HG03442 (cell line): ENCODE results near the gene MAPK1.

ENCODE experiments used
- ATAC-seq: cut with Tn5 transposase; IDR thresholded peaks from one replicate; pipeline ENCODE4 v1.9.1; 2021; ENCODE audit warnings: mild to moderate bottlenecking, moderate library complexity; ENCODE audit not compliant: unreplicated experiment

The MAPK1 gene

DNA sequence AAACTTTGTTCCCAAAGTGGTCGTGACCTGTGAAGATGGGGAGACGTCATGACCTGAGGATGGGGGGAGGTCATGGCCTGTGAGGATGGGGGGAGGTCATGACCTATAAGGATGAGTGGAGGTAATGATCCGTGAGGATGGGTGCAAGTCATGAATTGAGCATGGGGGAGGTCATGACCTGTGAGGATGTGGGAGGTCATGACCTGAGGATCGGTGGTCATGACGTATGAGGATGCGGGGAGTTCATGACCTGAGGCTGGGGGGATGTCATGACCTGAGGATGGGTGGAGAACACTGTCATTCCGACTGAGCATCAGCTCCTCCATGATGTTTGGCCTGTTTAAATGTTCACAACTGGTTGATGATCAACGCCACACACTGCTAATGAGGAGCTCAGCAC is 157.8 kb downstream of the MAPK1 start:
- ATAC-seq: no peak

DNA sequence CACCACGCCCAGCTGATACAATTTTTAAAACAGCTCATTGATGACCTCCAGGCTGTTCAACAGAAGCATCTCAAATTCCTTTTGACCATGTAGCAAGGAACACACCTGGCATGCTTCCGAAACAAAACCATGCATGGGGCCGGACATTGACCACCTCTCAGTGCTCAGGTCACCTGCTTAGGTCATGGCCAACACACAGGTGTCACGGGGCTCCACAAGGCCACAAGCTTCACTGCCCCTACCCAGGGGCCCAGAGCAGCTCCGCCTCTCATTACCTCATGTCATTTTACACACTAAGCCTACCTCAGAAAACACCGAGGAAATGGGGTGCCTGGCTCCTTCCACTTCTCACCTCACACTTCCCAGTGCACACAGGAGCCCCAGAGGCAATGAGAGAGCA is 158.5 kb downstream of the MAPK1 start:
- ATAC-seq: no peak

DNA sequence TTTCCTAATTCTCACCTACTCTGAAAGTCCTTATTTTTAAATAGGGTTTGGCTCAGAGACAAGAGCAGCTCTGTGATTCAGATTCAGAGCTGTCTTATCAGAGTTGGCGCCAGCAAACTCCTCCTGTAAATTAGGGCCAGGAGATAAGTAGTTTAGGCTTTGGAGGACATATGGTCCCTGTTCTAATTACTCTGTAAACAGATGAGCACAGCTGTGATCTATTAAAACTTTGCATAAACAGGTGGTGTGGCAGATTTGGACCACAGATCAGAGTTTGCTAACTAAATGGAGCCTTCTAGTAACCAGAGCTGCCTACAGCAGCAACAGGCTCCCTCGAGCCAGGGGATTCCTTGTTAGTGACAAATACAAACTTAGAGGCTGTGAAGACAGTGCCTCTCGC is 159.8 kb downstream of the MAPK1 start:
- ATAC-seq: no peak
